Nephron (organoid): Measurements from ENCODE around the gene GRAMD1A.

Source experiments
- H3K27ac Mint-ChIP-seq, 3 experiments: 2 replicates each; pipeline ENCODE4 v1.8.0; 2020; ENCODE audit warnings: mixed read lengths in 3 of 3, mild to moderate bottlenecking in 2 of 3, moderate library complexity in 1 of 3
- H3K27me3 Mint-ChIP-seq: 2 replicates; pipeline ENCODE4 v1.8.0; 2021; ENCODE audit warnings: low read depth, mild to moderate bottlenecking, moderate library complexity, mixed read lengths
- H3K36me3 Mint-ChIP-seq: 2 replicates; pipeline ENCODE4 v1.8.0; 2020; ENCODE audit warnings: low read depth, mixed read lengths
- H3K4me1 Mint-ChIP-seq: 2 replicates; pipeline ENCODE4 v1.8.0; 2020; ENCODE audit warnings: mixed read lengths
- H3K4me3 Mint-ChIP-seq, 3 experiments: 2 replicates each; pipeline ENCODE4 v1.8.0; 2020; ENCODE audit warnings: mild to moderate bottlenecking in 3 of 3, mixed read lengths in 3 of 3, moderate library complexity in 2 of 3
- H3K9me3 Mint-ChIP-seq: 2 replicates; pipeline ENCODE4 v1.8.0; 2020; ENCODE audit warnings: mixed read lengths
- CTCF ChIP-seq, 3 experiments: fragments of 200-600 bp; sonication (generic); IDR thresholded peaks; one replicate each; pipeline ENCODE4 v1.5.0; 2021; ENCODE audit warnings: antibody characterized with exemption in 3 of 3; ENCODE audit not compliant: unreplicated experiment in 3 of 3

The GRAMD1A gene

GRCh38 chr19:35073516-35073915 is 73.4 kb downstream of the GRAMD1A start:
- Mint-ChIP-seq H3K9me3 (no peaks in the 10 kb centered on the region), H3K27me3 (peaks cover 14% of the 10 kb centered on the region), H3K4me3 (no peak overlapping the region), H3K36me3 (no peaks in the 10 kb centered on the region), H3K4me1 (peaks cover 16% of the 10 kb centered on the region), H3K27ac (no peak overlapping the region)
- no peak for TF ChIP-seq CTCF (IDR thresholded peaks at IDR 0.05; ENCODE audit: unreplicated experiment in 3 of 3)

DNA sequence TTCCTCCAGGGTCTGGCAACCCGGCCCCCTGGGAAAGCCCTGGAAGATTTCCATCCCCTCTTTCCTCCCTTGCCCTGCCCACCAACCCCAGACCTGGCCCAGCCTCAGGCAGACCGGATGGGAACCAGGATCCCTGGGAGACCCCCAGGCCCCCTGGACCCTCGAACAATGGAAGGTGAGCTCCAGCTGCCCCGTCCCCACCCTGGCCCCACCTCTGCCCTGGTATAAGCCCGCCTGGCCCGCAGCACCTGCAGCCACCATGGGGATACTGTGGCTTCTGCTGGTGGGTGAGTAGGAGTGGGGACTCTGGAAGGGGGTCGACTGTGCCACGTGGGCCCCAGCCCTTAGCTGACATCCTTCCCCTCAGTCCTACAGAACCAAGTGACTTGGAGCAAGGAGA is 73.8 kb downstream of the GRAMD1A start:
- H3K36me3 Mint-ChIP-seq = no peaks in the 10 kb centered on the region

GRCh38 chr19:35074426-35075201 is 74.5 kb downstream of the GRAMD1A start:
- H3K27ac Mint-ChIP-seq = no peak overlapping the region
- H3K9me3 Mint-ChIP-seq = no peaks in the 10 kb centered on the region
- no peak overlapping the region for H3K4me3 Mint-ChIP-seq
- peaks cover 5% of the 10 kb centered on the region for H3K4me1 Mint-ChIP-seq
- no peaks in the 10 kb centered on the region for H3K36me3 Mint-ChIP-seq
- no peak for TF ChIP-seq CTCF (IDR thresholded peaks at IDR 0.05; ENCODE audit: unreplicated experiment in 3 of 3)
- H3K27me3 Mint-ChIP-seq = peaks cover 14% of the 10 kb centered on the region

More for the DNA sequence above, 73.8 kb downstream of the GRAMD1A start:
- no peak overlapping the region for H3K4me3 Mint-ChIP-seq
- H3K27ac Mint-ChIP-seq = no peak overlapping the region
- H3K4me1 Mint-ChIP-seq = peaks cover 11% of the 10 kb centered on the region
- TF ChIP-seq CTCF (IDR thresholded peaks at IDR 0.05; ENCODE audit: unreplicated experiment in 3 of 3) = no peak
- no peaks in the 10 kb centered on the region for H3K9me3 Mint-ChIP-seq
- H3K27me3 Mint-ChIP-seq = peaks cover 14% of the 10 kb centered on the region

- H3K27ac Mint-ChIP-seq = no peak overlapping the region
Measured at GRCh38 chr19:35075202-35076025, 75.3 kb downstream of the GRAMD1A start.

GRCh38 chr19:35076026-35076370 is 75.9 kb downstream of the GRAMD1A start:
- H3K27ac Mint-ChIP-seq = no peak overlapping the region
- TF ChIP-seq CTCF (IDR thresholded peaks at IDR 0.05; ENCODE audit: unreplicated experiment in 3 of 3) = no peak
- no peaks in the 10 kb centered on the region for H3K4me1 Mint-ChIP-seq
- H3K36me3 Mint-ChIP-seq = no peaks in the 10 kb centered on the region
- no peaks in the 10 kb centered on the region for H3K9me3 Mint-ChIP-seq
- peaks cover 9% of the 10 kb centered on the region for H3K27me3 Mint-ChIP-seq
- H3K4me3 Mint-ChIP-seq = no peak overlapping the region

More at GRCh38 chr19:35075202-35076025, 75.3 kb downstream of the GRAMD1A start:
- H3K9me3 Mint-ChIP-seq = no peaks in the 10 kb centered on the region
- H3K36me3 Mint-ChIP-seq = no peaks in the 10 kb centered on the region
- no peak overlapping the region for H3K4me3 Mint-ChIP-seq
- no peak for TF ChIP-seq CTCF (IDR thresholded peaks at IDR 0.05; ENCODE audit: unreplicated experiment in 3 of 3)
- no peaks in the 10 kb centered on the region for H3K4me1 Mint-ChIP-seq
- peaks cover 9% of the 10 kb centered on the region for H3K27me3 Mint-ChIP-seq
